HepG2 (cell line): ENCODE results near the gene MTX1. TPM values are rescaled to one million over a fixed set of nuclear protein-coding genes. Genes with fewer than 3 reads are reported as not detected.

Experiments used
- GFI1 ChIP-seq: sonication (generic); formaldehyde crosslinking; IDR thresholded peaks from 2 replicates; pipeline ENCODE4 v1.5.0; 2020; ENCODE audit warnings: missing genetic modification reagents, mild to moderate bottlenecking, borderline replicate concordance
- HNRNPUL1 ChIP-seq: fragments of 200-400 bp; formaldehyde crosslinking; IDR thresholded peaks from 2 replicates; pipeline ENCODE4 v1.6.1; 2017; ENCODE audit warnings: low read depth, mild to moderate bottlenecking, low read length, moderate library complexity
- KAT2B ChIP-seq: fragments of 150-350 bp; IDR thresholded peaks from 2 replicates; pipeline ENCODE4 v1.6.1; 2014; ENCODE audit warnings: low read depth, low read length, borderline replicate concordance
- KDM4B ChIP-seq: sonication (generic); formaldehyde crosslinking; IDR thresholded peaks from 2 replicates; pipeline ENCODE4 v1.4.0; 2020; ENCODE audit warnings: missing genetic modification reagents
- KDM5B ChIP-seq: sonication (generic); formaldehyde crosslinking; IDR thresholded peaks from 2 replicates; pipeline ENCODE4 v1.4.0; 2020; ENCODE audit warnings: missing genetic modification reagents, mild to moderate bottlenecking, borderline replicate concordance
- MAFF ChIP-seq: IDR thresholded peaks from 2 replicates; pipeline ENCODE4 v1.6.1; 2011; ENCODE audit warnings: low read depth, low read length, improper control_type of control experiment
- MLXIP ChIP-seq: sonication (generic); formaldehyde crosslinking; IDR thresholded peaks from 2 replicates; pipeline ENCODE4 v1.9.0; 2021; ENCODE audit warnings: missing genetic modification reagents, borderline replicate concordance
- MTF1 ChIP-seq: sonication (generic); formaldehyde crosslinking; IDR thresholded peaks from 2 replicates; pipeline ENCODE4 v1.5.0; 2020; ENCODE audit warnings: missing genetic modification reagents
- NAIF1 ChIP-seq: sonication (generic); formaldehyde crosslinking; IDR thresholded peaks from 2 replicates; pipeline ENCODE4 v1.5.0; 2020; ENCODE audit warnings: mild to moderate bottlenecking, missing genetic modification reagents, borderline replicate concordance
- POLR2AphosphoS5 ChIP-seq: IDR thresholded peaks from 2 replicates; pipeline ENCODE4 v1.6.1; 2012; ENCODE audit warnings: low read depth, low read length
- POLR2G ChIP-seq: fragments of 200-400 bp; formaldehyde crosslinking; IDR thresholded peaks from 2 replicates; pipeline ENCODE4 v1.6.1; 2018; ENCODE audit warnings: mild to moderate bottlenecking, low read depth, low read length, moderate library complexity
- SETDB1 ChIP-seq: sonication (generic); formaldehyde crosslinking; IDR thresholded peaks from 2 replicates; pipeline ENCODE4 v1.5.1; 2020; ENCODE audit warnings: missing genetic modification reagents, mild to moderate bottlenecking, borderline replicate concordance
- SNAPC2 ChIP-seq: sonication (generic); formaldehyde crosslinking; IDR thresholded peaks from 2 replicates; pipeline ENCODE4 v1.8.1; 2022; ENCODE audit warnings: mild to moderate bottlenecking, missing genetic modification reagents
- SPEN ChIP-seq: sonication (generic); formaldehyde crosslinking; IDR thresholded peaks from 2 replicates; pipeline ENCODE4 v1.5.1; 2020; ENCODE audit warnings: low read depth, mild to moderate bottlenecking, missing genetic modification reagents
- SRSF1 ChIP-seq: fragments of 200-400 bp; formaldehyde crosslinking; optimal IDR thresholded peaks from 2 replicates; pipeline ENCODE3; 2017; ENCODE audit warnings: mild to moderate bottlenecking, low read depth, low read length, moderate library complexity
- SRSF4 ChIP-seq: fragments of 200-400 bp; formaldehyde crosslinking; IDR thresholded peaks from one replicate; pipeline ENCODE4 v1.6.1; 2018; ENCODE audit warnings: mild to moderate bottlenecking, low read depth, low read length, moderate library complexity; ENCODE audit not compliant: poor library complexity, severe bottlenecking
- TFAP4 ChIP-seq: sonication (generic); IDR thresholded peaks from 2 replicates; pipeline ENCODE4 v1.6.1; 2016; ENCODE audit warnings: low read depth, borderline replicate concordance
- ZNF3 ChIP-seq: IDR thresholded peaks from 2 replicates; pipeline ENCODE4 v1.7.0; 2017; ENCODE audit warnings: inconsistent platforms
- ZNF574 ChIP-seq: sonication (generic); formaldehyde crosslinking; IDR thresholded peaks from 2 replicates; pipeline ENCODE4 v1.4.0; 2020; ENCODE audit warnings: missing genetic modification reagents
- ZNF746 ChIP-seq: sonication (generic); formaldehyde crosslinking; IDR thresholded peaks from 2 replicates; pipeline ENCODE4 v1.8.0; 2022; ENCODE audit warnings: mild to moderate bottlenecking, missing genetic modification reagents
- ZSCAN29 ChIP-seq: sonication (generic); formaldehyde crosslinking; conservative IDR thresholded peaks from 2 replicates; pipeline ENCODE4 v1.4.0; 2020; ENCODE audit warnings: mild to moderate bottlenecking, missing genetic modification reagents
- polyA plus RNA-seq, 8 experiments: library from polyadenylated mRNA; depleted of rRNA in 3 of 8; stranded (reverse) in 7 of 8; unstranded in 1 of 8; fragments of >200 nt; fragmentation: Illumina TruSeq in 4 of 8; extraction: Trizol in 4 of 8; gene quantifications; 2 replicates each; pipeline versions ENCODE4 v1.2.1 to v1.2.3, GENCODE V29; 2011 to 2016; ENCODE audit warnings: low read depth in 4 of 8, missing spikeins in 1 of 8, mixed read lengths in 1 of 8; ENCODE audit not compliant: insufficient read depth in 1 of 8
- total RNA-seq, 5 experiments: library from RNA; depleted of rRNA; stranded (reverse); fragments of >200 nt; fragmentation: Illumina TruSeq; extraction: Trizol; gene quantifications; 2 replicates each; pipeline ENCODE4 v1.2.3, GENCODE V29; 2016; ENCODE audit warnings: low read depth in 1 of 5

MTX1 gene
- total and polyA plus RNA-seq, 2 of the 13 experiments (the other 11 are each of a cell fraction or from before 2014, with no cell fraction given), result 64.5 to 72.6 TPM

GRCh38 chr1:155227261-155228095, 19.0 kb downstream of the MTX1 start (continued):
- TF ChIP-seq ZNF574 (CRISPR knock-in tag) (peak; percentile 57; the same call in 1 of the 2 replicates), ZSCAN29 (CRISPR knock-in tag) (no peak), SRSF4 (no peak), MAFF (no peak), SRSF1 (peak; percentile 76), TFAP4 (no peak), NAIF1 (CRISPR knock-in tag) (no peak), KDM5B (CRISPR knock-in tag) (no peak), MTF1 (no peak), GFI1 (CRISPR knock-in tag) (no peak), HNRNPUL1 (no peak), ZNF746 (CRISPR knock-in tag) (no peak), ZNF3 (CRISPR knock-in tag) (no peak), KDM4B (0 out of 2 replicates have a peak, but pooled peaks have one; percentile 11), POLR2G (peak; percentile 94), KAT2B (no peak), POLR2AphosphoS5 (peak; percentile 85), SETDB1 (CRISPR knock-in tag) (no peak), MLXIP (CRISPR knock-in tag) (no peak; the same call in 1 of the 2 replicates), SPEN (CRISPR knock-in tag) (no peak; the same call in 1 of the 2 replicates), SNAPC2 (no peak)
